Activated CD8-positive, alpha-beta memory T cell treated with anti-CD3 and anti-CD28 coated beads for 36 hours (primary cell): ENCODE data around the gene CLEC4C. TPM values are rescaled to one million over a fixed set of nuclear protein-coding genes. Genes with fewer than 3 reads are reported as not detected.
"Not testable (repeated sequence)": the region's sequence is repeated elsewhere in the genome, so short reads cannot be mapped to it uniquely, and the experiment has no call there.

Source experiments
- CTCF ChIA-PET: fragments of 350-600 bp; sonication (Branson Sonifier 250); formaldehyde crosslinking; loops from one replicate; lab custom pipeline; 2021; ENCODE audit warnings: antibody characterized with exemption; lab: Charles Lee
- POLR2A ChIA-PET: fragments of 350-600 bp; sonication (Branson Sonifier 250); formaldehyde crosslinking; loops from one replicate; lab custom pipeline; 2021; ENCODE audit warnings: antibody characterized with exemption; lab: Charles Lee
- total RNA-seq, 2 experiments: library from RNA; stranded (reverse); gene quantifications; one replicate each; pipeline ENCODE4 v1.2.3, GENCODE V29; 2021

Gene CLEC4C
- total RNA-seq, 2 experiments from 2014 or later, result not detected

- ChIA-PET CTCF (no interaction called here), POLR2A (no interaction called here)
These were observed 15.7 kb downstream of the CLEC4C start for GRCh38 chr12:7731486-7731885.

GRCh38 chr12:7730984-7731383 lies 16.2 kb downstream of the CLEC4C start:
- CTCF ChIA-PET, POLR2A ChIA-PET: not testable (repeated sequence)

- POLR2A ChIA-PET, result no interaction called here
- CTCF ChIA-PET, result no interaction called here
These were observed 17.4 kb downstream of the CLEC4C start for GRCh38 chr12:7729746-7730145.

GRCh38 chr12:7723926-7724325 lies 23.2 kb downstream of the CLEC4C start:
- POLR2A ChIA-PET, result no interaction called here

GRCh38 chr12:7719946-7720730 lies 27.0 kb downstream of the CLEC4C start:
- ChIA-PET CTCF (no interaction called here), POLR2A (no interaction called here)

More at GRCh38 chr12:7723926-7724325, 23.2 kb downstream of the CLEC4C start:
- CTCF ChIA-PET, result interaction anchor here (0.7 kb wide), 2 partner anchors 19 to 27 kb away, joined by 3 read pairs; no protein-coding TSS in a partner anchor

- ChIA-PET POLR2A (no interaction called here), CTCF (no interaction called here)
These were observed 30.8 kb downstream of the CLEC4C start for GRCh38 chr12:7716381-7716780.

GRCh38 chr12:7712841-7713442 lies 34.2 kb downstream of the CLEC4C start:
- ChIA-PET POLR2A (no interaction called here), CTCF (no interaction called here)

GRCh38 chr12:7711133-7711532 lies 36.0 kb downstream of the CLEC4C start, which contains the start of gene DPPA3:
DPPA3 (plus strand) TSS chr12:7711433; CDS start chr12:7711571, 138 bp downstream.
- POLR2A ChIA-PET, result no interaction called here

GRCh38 chr12:7709969-7710675 lies 37.1 kb downstream of the CLEC4C start:
- ChIA-PET POLR2A (interaction anchor here (0.5 kb wide), 1 partner anchor 651 kb away, joined by 3 read pairs; no protein-coding TSS in a partner anchor), CTCF (no interaction called here)

More at GRCh38 chr12:7711133-7711532, 36.0 kb downstream of the CLEC4C start, which contains the start of gene DPPA3:
- CTCF ChIA-PET, result no interaction called here

- ChIA-PET POLR2A (no interaction called here), CTCF (no interaction called here)
These were observed 41.3 kb downstream of the CLEC4C start for GRCh38 chr12:7705846-7706245.

- POLR2A ChIA-PET, result no interaction called here
- CTCF ChIA-PET, result no interaction called here
These were observed 51.5 kb downstream of the CLEC4C start, which contains the start of gene GDF3 for GRCh38 chr12:7695566-7696197. GDF3 (minus strand) TSS chr12:7695775; CDS start chr12:7695728, 47 bp downstream.

- POLR2A ChIA-PET, result no interaction called here
- CTCF ChIA-PET, result no interaction called here
These were observed 52.0 kb downstream of the CLEC4C start for GRCh38 chr12:7695237-7695560.

GRCh38 chr12:7694556-7695236 lies 52.5 kb downstream of the CLEC4C start:
- POLR2A ChIA-PET, result no interaction called here

GRCh38 chr12:7693793-7694192 lies 53.4 kb downstream of the CLEC4C start:
- ChIA-PET CTCF (no interaction called here), POLR2A (no interaction called here)

More at GRCh38 chr12:7694556-7695236, 52.5 kb downstream of the CLEC4C start:
- CTCF ChIA-PET, result no interaction called here

- POLR2A ChIA-PET, result no interaction called here
These were observed 65.6 kb downstream of the CLEC4C start for GRCh38 chr12:7681535-7681934.

More at GRCh38 chr12:7681535-7681934, 65.6 kb downstream of the CLEC4C start:
- CTCF ChIA-PET, result no interaction called here
